SH-SY5Y (cell line): ENCODE measurements around the gene TMPRSS11F.

ENCODE experiments used
- GATA2 ChIP-seq: IDR thresholded peaks from 2 replicates; pipeline ENCODE4 v1.6.1; 2011; ENCODE audit warnings: mild to moderate bottlenecking, low read depth, low read length
- GATA3 ChIP-seq: IDR thresholded peaks from 2 replicates; pipeline ENCODE4 v1.6.1; 2011; ENCODE audit warnings: low read depth, mild to moderate bottlenecking, low read length, moderate library complexity

GRCh38 chr4:68077301-68077700, 52.4 kb downstream of the TMPRSS11F start:
- TF ChIP-seq GATA2: no peak
- no peak for TF ChIP-seq GATA3
